SW 1271 (cell line): ENCODE results near the gene PIPOX.

Experiments
- DNase-seq, 2 experiments: peaks; one replicate each; lab custom pipeline; 2025; lab: John Stamatoyannopoulos, UW

Gene PIPOX

GRCh38 chr17:29048440-29049368, 5.8 kb downstream of the PIPOX start:
- no peak for DNase-seq

- no peak for DNase-seq
Observed at GRCh38 chr17:29049541-29050145, 6.7 kb downstream of the PIPOX start.

GRCh38 chr17:29050176-29050575, 7.2 kb downstream of the PIPOX start:
- DNase-seq = no peak

- no peak for DNase-seq
Observed at GRCh38 chr17:29051194-29051593, 8.3 kb downstream of the PIPOX start.

GRCh38 chr17:29051731-29052130, 8.8 kb downstream of the PIPOX start:
- DNase-seq = no peak

- no peak for DNase-seq
Observed at GRCh38 chr17:29054835-29055234, 11.9 kb downstream of the PIPOX start.

GRCh38 chr17:29057361-29057760, 14.4 kb downstream of the PIPOX start:
- no peak for DNase-seq

GRCh38 chr17:29058391-29058790, 15.4 kb downstream of the PIPOX start:
- no peak for DNase-seq

GRCh38 chr17:29059281-29059680, 16.3 kb downstream of the PIPOX start:
- no peak for DNase-seq

- DNase-seq = no peak
Observed at GRCh38 chr17:29060475-29060874, 17.5 kb downstream of the PIPOX start.

- no peak for DNase-seq
Observed at GRCh38 chr17:29061036-29061435, 18.1 kb downstream of the PIPOX start.

- no peak for DNase-seq
Observed at GRCh38 chr17:29062215-29062614, 19.3 kb downstream of the PIPOX start.

- no peak for DNase-seq
Observed at GRCh38 chr17:29063992-29064391, 21.1 kb downstream of the PIPOX start.

GRCh38 chr17:29066047-29066446, 23.1 kb downstream of the PIPOX start:
- DNase-seq = no peak

GRCh38 chr17:29066606-29067005, 23.7 kb downstream of the PIPOX start:
- no peak for DNase-seq

- DNase-seq = no peak
Observed at GRCh38 chr17:29068818-29069217, 25.9 kb downstream of the PIPOX start.

GRCh38 chr17:29069526-29070041, 26.6 kb downstream of the PIPOX start:
- no peak for DNase-seq

- DNase-seq = no peak
Observed at GRCh38 chr17:29070308-29070707, 27.4 kb downstream of the PIPOX start.

GRCh38 chr17:29070781-29071180, 27.8 kb downstream of the PIPOX start:
- no peak for DNase-seq

GRCh38 chr17:29071303-29071702, 28.4 kb downstream of the PIPOX start:
- no peak for DNase-seq

- no peak for DNase-seq
Observed at GRCh38 chr17:29073045-29073444, 30.1 kb downstream of the PIPOX start.

- no peak for DNase-seq
Observed at GRCh38 chr17:29073520-29073919, 30.6 kb downstream of the PIPOX start.

- no peak for DNase-seq
Observed at GRCh38 chr17:29074488-29074887, 31.5 kb downstream of the PIPOX start.
